Effector memory CD8-positive, alpha-beta T cell (primary cell): ENCODE data around the gene RTTN.
"Not testable (repeated sequence)": the region's sequence is repeated elsewhere in the genome, so short reads cannot be mapped to it uniquely, and the experiment has no call there.

Source experiments
- ATAC-seq: fragments of 150-1000 bp; cut with Tn5 transposase; replicated peaks from 2 replicates; pipeline ENCODE4 v1.10.0; 2021; ENCODE audit warnings: mild to moderate bottlenecking, moderate library complexity
- DNase-seq, 3 experiments: peaks; one replicate each; pipeline ENCODE4 v3.0.0; 2021
- H3K27ac Mint-ChIP-seq, 2 donors: one replicate each; pipeline ENCODE4 v1.8.0; 2022; ENCODE audit warnings: mild to moderate bottlenecking in 2 of 2, mixed read lengths in 2 of 2, moderate library complexity in 2 of 2
- H3K27me3 Mint-ChIP-seq, 2 donors: one replicate each; pipeline ENCODE4 v1.8.0; 2022; ENCODE audit warnings: mixed read lengths in 2 of 2
- H3K36me3 Mint-ChIP-seq: one replicate; pipeline ENCODE4 v1.8.0; 2022; ENCODE audit warnings: mild to moderate bottlenecking, moderate library complexity, mixed read lengths; ENCODE audit not compliant: insufficient read depth
- H3K4me1 Mint-ChIP-seq, 2 donors: one replicate each; pipeline ENCODE4 v1.8.0; 2022; ENCODE audit warnings: low read depth in 2 of 2, mixed read lengths in 2 of 2
- H3K4me3 Mint-ChIP-seq, 2 donors: one replicate each; pipeline ENCODE4 v1.8.0; 2022; ENCODE audit warnings: mild to moderate bottlenecking in 2 of 2, mixed read lengths in 2 of 2, moderate library complexity in 2 of 2
- H3K9me3 Mint-ChIP-seq, 2 donors: one replicate each; pipeline ENCODE4 v1.8.0; 2022; ENCODE audit warnings: mixed read lengths in 2 of 2

RTTN gene

DNA sequence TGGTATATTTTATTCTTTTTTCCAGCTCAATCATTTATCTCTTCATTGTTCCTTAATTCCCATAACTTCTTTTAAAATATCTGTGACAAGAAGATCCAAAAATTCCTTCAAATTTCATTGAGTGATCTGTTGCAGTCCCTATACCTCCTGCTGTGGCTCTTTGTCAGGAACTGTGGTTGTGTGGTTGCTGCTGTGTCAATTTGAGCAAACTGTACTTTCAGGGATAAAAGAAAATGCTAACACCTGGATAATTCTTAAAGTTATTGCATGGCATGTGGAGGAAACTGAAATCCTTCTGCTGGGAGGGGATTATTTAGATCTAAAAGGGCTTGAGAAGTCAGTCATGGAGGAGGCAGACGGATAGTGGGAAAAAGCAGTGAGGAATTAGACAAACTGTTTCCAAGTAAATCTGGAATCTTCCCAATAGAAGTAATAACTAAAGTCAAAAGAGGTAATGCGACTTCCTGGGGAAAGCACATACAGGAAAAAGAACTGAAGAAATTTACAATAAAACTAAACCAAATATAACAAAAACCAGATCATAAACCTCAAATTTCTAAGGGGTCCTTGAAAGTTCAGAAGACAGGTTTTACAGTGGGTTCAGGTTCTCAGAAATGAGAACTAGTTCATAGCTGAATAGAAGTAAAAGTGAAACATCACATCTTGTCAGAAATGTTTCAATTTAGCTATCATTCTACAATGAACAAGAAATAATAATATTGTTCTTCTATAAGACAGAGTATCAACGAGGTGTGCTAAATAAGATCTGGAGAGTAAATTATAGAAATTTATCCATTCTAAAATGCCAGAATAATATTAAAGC is 224.3 kb downstream of the RTTN start:
- Mint-ChIP-seq H3K36me3 (no peaks in the 10 kb centered on the region), H3K4me3 (no peak overlapping the region), H3K4me1 (peaks cover 12 to 26% of the 10 kb centered on the region in 2 donors), H3K27me3 (no peaks in the 10 kb centered on the region), H3K9me3 (peaks cover 0 to 5% of the 10 kb centered on the region in 2 donors), H3K27ac (peak overlapping the region; percentile 7 to 46)
- no peak for ATAC-seq
- DNase-seq = no peak

DNA sequence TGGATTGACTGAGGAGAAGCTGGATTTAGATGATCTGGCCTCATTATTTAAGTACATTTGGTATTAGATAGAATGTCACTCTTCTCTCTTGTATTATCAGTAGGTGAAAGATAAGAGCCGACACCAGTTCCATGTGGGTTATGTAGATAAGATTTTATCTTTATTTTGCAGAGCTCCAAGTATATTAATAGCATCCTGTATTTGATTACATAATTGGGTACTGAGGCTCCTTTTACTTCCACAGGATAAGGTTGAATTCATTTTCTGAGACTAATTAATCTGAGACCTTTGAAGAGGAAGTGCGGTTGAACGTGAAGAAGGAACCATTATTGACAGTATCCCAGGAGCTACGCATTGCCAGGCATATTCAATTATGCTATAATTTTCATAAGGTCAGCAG is 225.0 kb downstream of the RTTN start:
- Mint-ChIP-seq H3K27me3 (no peaks in the 10 kb centered on the region), H3K36me3 (no peaks in the 10 kb centered on the region), H3K9me3 (peaks cover 0 to 5% of the 10 kb centered on the region in 2 donors), H3K27ac (no peak overlapping the region), H3K4me1 (peaks cover 12 to 26% of the 10 kb centered on the region in 2 donors), H3K4me3 (no peak overlapping the region)
- ATAC-seq (no peak), DNase-seq (no peak)

DNA sequence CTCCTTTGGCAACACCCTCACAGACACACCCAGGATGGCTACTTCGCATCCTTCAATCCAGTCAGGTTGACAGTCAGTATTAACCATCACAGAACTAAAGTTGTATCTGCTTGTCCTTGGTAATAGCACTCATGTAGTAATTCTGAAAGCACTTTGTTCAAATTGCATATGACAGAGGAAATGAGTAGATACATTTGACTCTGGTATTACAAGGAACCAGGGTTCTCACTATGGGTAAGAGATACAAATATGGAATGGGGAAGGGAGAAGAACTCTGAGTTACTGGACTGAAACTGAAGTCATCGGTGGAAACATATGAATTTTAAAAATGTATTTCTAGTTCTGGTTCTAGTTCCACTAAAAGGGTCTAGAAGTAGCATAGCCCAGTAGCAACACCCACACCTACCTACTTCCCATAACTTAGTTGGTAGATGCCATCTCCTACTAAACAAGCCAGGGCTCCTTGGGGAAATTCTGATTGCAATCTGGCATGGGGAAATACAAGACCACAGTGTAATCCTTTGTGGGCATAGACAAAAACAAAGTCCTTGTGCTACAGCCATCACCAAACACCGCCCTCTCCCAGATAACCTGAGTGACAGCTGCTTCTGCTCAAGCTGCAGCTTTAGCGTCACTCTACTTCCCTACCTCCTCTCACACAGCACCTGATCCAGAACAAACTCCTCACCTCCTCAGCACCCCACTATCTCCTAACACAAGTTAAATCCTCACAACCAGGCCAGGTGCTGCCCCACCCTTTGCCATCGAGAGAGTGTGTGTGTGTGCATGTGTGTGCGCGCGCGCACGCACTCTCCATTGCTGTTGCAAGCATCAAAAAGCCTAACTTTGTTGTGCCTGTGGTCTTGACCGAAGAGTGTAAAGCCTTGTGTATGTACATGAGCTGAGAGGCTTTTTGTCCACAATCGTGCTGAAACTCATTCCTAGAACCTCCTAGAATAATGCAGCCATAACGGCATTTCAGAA is 226.5 kb downstream of the RTTN start:
- no peak for DNase-seq
- Mint-ChIP-seq H3K36me3 (no peaks in the 10 kb centered on the region), H3K4me3 (no peak overlapping the region), H3K9me3 (peaks cover 0 to 5% of the 10 kb centered on the region in 2 donors), H3K4me1 (peaks cover 12 to 26% of the 10 kb centered on the region in 2 donors), H3K27me3 (no peaks in the 10 kb centered on the region), H3K27ac (no peak overlapping the region)
- ATAC-seq = no peak

DNA sequence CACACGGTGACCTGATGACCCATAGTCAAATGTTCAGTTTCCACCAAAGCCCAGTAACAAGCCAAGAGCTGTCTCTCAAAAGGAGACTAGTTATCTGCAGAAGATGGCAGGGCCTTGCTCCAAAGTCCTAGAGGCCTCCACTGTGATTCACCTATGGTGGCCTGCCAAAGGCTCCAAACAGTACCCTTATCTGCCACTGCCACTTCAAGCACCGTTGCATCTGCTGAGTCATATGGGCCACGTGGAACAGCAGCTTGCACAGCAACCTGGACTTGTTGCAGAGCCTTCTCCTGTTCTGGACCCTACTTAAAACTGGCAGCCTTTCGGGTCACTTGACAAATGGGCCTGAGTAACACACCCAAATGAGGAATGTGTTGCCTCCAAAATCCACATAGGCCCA is 230.2 kb downstream of the RTTN start:
- H3K27ac Mint-ChIP-seq, DNase-seq, H3K9me3 Mint-ChIP-seq, H3K4me3 Mint-ChIP-seq, H3K27me3 Mint-ChIP-seq, H3K36me3 Mint-ChIP-seq, ATAC-seq, H3K4me1 Mint-ChIP-seq: not testable (repeated sequence)

DNA sequence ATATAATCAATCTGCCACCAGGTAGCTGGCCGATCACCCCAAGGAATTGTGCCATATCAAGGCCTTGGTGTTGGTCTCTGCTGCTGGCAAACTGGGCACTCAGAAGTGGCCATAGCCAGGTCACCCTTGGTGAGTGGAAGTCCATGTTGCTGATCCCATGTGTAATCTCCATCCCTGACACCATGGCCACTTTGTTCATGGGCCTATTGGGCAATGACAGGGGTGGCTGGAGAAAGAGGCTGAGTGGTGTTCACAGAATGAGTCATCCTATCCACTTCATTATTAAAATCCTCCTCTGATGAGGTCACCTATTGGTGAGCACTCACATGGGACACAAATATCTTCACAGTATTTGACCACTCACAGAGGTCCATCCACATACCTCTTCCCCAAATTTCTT is 231.1 kb downstream of the RTTN start:
- H3K4me1 Mint-ChIP-seq = no peaks in the 10 kb centered on the region
- DNase-seq (no peak), ATAC-seq (no peak)
- peaks cover 0 to 5% of the 10 kb centered on the region in 2 donors for H3K9me3 Mint-ChIP-seq
- no peaks in the 10 kb centered on the region for H3K27me3 Mint-ChIP-seq
- H3K27ac Mint-ChIP-seq = no peak overlapping the region
- H3K36me3 Mint-ChIP-seq = no peaks in the 10 kb centered on the region
- no peak overlapping the region for H3K4me3 Mint-ChIP-seq

DNA sequence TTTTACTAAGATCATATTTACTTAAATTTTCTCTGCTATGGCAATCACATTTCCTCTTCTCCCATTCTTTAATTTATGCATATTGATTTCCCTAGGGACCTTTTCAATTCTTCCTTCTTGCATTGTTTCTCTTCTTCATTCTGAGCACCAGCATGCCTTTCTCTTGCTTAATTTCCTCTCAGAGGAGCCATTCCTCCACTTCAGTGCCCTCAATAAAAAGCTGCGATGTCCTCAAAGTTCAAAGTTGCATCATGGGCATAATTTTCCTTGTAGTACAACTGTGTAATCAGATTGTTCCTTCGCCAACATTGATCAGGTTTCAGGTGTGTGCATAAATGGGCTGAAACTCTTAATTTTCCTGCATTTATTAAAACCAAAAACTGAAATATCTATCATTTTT is 236.0 kb downstream of the RTTN start:
- no peak overlapping the region for H3K4me3 Mint-ChIP-seq
- no peak overlapping the region for H3K27ac Mint-ChIP-seq
- H3K4me1 Mint-ChIP-seq = peaks cover 0 to 7% of the 10 kb centered on the region in 2 donors
- ATAC-seq (no peak), DNase-seq (no peak)
- H3K27me3 Mint-ChIP-seq = no peaks in the 10 kb centered on the region
- H3K36me3 Mint-ChIP-seq = no peaks in the 10 kb centered on the region
- H3K9me3 Mint-ChIP-seq = no peaks in the 10 kb centered on the region

DNA sequence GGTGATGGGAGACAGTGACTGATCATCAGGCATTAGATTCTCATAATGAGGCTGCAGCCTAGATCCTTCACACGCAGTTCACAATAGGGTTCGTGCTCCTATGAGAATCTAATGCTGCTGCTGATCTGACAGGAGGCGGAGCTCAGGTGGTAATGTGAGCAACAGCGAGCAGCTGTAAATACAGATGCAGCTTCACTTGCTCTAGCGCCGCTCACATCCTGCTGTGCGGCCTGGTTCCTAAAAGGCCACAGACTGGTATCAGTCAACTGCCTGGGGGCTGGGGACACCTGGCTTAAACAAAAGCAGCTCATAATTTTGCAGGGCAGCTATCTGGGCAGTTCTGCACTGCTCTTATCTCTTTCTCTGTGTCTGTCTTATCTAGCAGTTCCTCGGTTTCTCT is 237.4 kb downstream of the RTTN start:
- no peak overlapping the region for H3K4me3 Mint-ChIP-seq
- peaks cover 0 to 7% of the 10 kb centered on the region in 2 donors for H3K4me1 Mint-ChIP-seq
- peak overlapping the region in 1 of 2 donors; percentile 70 for H3K27ac Mint-ChIP-seq
- no peak for DNase-seq
- H3K36me3 Mint-ChIP-seq = no peaks in the 10 kb centered on the region
- H3K27me3 Mint-ChIP-seq = no peaks in the 10 kb centered on the region
- ATAC-seq = peak; percentile 77
- no peaks in the 10 kb centered on the region for H3K9me3 Mint-ChIP-seq

DNA sequence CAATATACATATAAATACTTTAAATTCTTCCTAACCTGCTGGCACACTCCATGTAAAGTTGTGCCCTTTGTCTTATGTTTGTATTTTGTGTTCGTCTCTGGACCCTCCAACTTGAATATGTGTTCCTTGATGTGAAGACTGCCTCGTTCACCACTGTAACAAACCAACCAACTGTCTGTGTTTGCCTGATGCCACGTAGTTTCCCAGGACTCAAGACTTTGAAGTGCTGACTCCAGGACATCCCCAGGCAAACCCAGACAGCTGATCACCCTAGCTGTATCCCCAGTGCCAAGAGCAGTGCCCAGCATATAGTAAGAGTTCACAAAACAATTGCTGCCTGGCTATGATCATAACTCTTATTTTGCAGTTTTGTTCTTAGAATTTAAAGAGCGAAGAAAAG is 242.3 kb downstream of the RTTN start:
- Mint-ChIP-seq H3K4me3 (no peak overlapping the region), H3K4me1 (peaks cover 10 to 16% of the 10 kb centered on the region in 2 donors), H3K9me3 (no peaks in the 10 kb centered on the region), H3K36me3 (no peaks in the 10 kb centered on the region), H3K27ac (no peak overlapping the region), H3K27me3 (no peaks in the 10 kb centered on the region)
- DNase-seq (no peak), ATAC-seq (no peak)

DNA sequence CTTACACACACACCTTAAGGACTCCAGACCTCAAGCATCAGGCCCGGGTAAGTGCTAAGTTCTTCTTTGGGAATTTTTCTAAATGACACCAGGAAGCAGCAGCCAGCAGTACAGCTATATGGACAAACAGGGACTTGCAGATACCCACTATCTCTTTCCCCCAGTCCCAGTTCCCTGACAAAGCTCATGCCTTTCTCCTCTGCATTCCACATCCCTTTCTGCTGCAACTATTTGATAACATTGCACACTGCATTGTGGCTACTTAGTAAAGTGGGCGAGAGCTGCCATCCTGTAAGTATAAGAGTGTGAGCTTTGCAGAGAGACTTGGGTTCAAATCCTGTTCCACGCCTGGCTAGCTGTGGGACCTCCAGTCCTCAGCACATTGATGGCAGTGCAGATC is 243.8 kb downstream of the RTTN start:
- Mint-ChIP-seq H3K4me1 (peaks cover 10 to 18% of the 10 kb centered on the region in 2 donors), H3K4me3 (no peak overlapping the region), H3K27me3 (no peaks in the 10 kb centered on the region), H3K27ac (no peak overlapping the region), H3K36me3 (peaks cover 3% of the 10 kb centered on the region), H3K9me3 (no peaks in the 10 kb centered on the region)
- DNase-seq (no peak), ATAC-seq (no peak)

DNA sequence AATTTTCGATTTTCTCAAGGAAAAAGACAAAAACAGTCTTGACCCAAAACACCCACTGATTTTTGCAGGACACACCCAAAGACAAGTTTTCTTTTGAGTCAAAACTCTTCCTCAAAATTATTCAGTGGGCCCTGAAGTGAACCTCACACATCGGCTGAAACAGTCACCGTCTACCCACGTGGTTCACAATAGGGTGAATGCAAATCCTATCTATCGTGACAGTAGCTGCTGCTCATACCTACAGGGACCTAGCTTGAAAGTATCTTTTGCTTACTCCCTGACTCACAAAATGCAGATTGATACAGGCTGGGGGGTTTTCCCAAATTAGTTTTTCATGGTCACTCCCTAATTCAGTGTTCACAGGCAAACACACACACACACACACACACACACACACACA is 247.1 kb downstream of the RTTN start:
- Mint-ChIP-seq H3K4me3 (peak overlapping the region in 1 of 2 donors; percentile 35), H3K36me3 (peaks cover 3% of the 10 kb centered on the region), H3K4me1 (peaks cover 10 to 21% of the 10 kb centered on the region in 2 donors), H3K27ac (peak overlapping the region in 1 of 2 donors; percentile 16), H3K27me3 (no peaks in the 10 kb centered on the region), H3K9me3 (no peaks in the 10 kb centered on the region)
- ATAC-seq (peak; percentile 16), DNase-seq (no peak)

DNA sequence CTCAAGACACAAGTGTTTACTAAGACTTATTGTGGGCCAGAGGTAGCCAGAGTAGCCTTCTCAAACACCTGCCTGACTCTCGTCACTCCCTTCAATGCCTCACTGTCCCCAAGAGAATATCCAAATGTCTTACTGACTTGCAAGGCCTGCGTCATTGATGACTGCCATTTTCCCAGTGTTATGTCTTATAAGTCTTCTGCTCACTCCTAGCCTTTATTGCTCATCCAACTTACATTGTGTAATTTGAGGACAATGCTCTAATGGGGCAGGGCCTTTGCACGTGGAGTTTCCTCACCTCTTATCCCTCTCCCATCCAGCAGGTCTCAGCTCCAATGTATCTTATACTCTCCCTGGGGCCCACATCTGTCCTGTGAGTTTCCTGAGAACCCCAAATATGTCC is 247.7 kb downstream of the RTTN start:
- no peak for ATAC-seq
- peak overlapping the region in 1 of 2 donors; percentile 16 for H3K27ac Mint-ChIP-seq
- no peaks in the 10 kb centered on the region for H3K27me3 Mint-ChIP-seq
- peaks cover 10 to 21% of the 10 kb centered on the region in 2 donors for H3K4me1 Mint-ChIP-seq
- no peak for DNase-seq
- H3K4me3 Mint-ChIP-seq = peak overlapping the region in 1 of 2 donors; percentile 35
- H3K9me3 Mint-ChIP-seq = no peaks in the 10 kb centered on the region
- H3K36me3 Mint-ChIP-seq = peaks cover 3% of the 10 kb centered on the region

DNA sequence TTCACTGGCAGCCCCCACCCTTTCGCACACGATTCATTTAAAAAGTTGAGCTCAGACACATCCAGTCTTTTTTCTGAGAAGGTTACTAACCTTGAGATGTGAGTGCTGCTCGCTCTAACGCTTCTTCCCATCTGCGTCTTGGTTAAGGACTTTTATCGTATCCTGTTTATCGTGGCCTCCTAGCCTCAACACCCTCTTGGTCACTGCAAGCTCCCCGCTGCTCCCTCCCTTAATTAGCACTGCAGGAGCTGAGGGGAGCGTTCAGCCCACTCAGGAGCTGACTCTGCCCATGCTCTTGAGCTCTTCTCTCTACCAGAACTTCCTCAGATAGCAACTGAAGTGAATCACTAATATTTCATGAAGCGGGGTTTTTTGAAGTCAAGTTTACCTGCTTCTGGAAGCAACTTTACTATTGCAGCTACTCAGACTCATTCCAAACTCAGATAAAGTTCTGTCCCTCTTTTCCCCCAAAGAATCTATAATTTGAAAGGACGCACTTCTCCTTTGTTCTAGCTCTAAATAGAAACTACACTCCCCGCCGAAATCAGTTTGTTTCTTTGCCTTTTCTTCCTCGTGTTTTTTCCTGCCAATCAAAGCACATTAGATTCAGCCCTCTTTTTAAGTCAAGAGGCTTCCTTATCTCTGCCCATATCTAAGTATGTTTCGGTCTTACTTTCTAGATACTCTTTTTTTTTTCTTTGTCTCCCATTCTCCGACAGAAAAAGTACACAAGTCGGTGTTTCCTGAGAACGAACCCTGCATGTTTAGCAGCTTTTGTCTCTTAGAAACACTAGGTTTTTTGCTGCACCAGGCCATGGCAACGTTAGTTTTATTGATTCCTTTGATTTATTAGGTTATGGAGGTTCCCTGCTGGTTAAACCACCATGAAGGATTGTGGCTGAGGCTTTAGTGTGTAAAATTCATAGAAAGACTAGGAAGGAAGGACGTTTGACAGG is 248.5 kb downstream of the RTTN start:
- Mint-ChIP-seq H3K36me3 (peaks cover 3% of the 10 kb centered on the region), H3K9me3 (no peaks in the 10 kb centered on the region), H3K27ac (no peak overlapping the region), H3K4me3 (no peak overlapping the region), H3K27me3 (no peaks in the 10 kb centered on the region), H3K4me1 (peaks cover 10 to 21% of the 10 kb centered on the region in 2 donors)
- ATAC-seq = peak; percentile 35
- no peak for DNase-seq

DNA sequence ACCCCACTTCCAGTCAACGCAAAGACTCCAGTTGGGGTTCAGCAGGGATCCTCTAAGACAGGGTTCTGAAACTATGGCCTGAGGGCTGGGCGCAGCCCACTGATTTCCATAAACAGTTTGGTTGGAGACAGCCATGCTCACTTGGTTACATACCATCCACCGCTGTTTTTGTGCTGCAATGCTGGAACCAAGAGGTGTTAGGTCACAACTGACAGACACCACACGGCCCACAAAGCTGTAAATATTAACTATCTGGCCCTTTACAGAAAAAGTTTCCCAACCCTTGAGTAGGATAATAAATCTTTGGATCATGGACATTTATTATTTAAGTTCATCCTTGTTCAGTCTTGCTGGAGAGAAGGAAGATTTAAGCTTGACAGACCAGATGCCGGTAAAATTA is 249.4 kb downstream of the RTTN start:
- peaks cover 3% of the 10 kb centered on the region for H3K36me3 Mint-ChIP-seq
- no peaks in the 10 kb centered on the region for H3K27me3 Mint-ChIP-seq
- no peak overlapping the region for H3K4me3 Mint-ChIP-seq
- ATAC-seq = peak; percentile 53
- no peaks in the 10 kb centered on the region for H3K9me3 Mint-ChIP-seq
- no peak for DNase-seq
- no peak overlapping the region for H3K27ac Mint-ChIP-seq
- H3K4me1 Mint-ChIP-seq = peaks cover 10 to 25% of the 10 kb centered on the region in 2 donors
